IMR-90 (cell line): ENCODE data around the gene SH3BP2.

Source experiments
- MXI1 ChIP-seq: IDR thresholded peaks from 2 replicates; pipeline ENCODE4 v1.6.1; 2012; ENCODE audit warnings: low read depth, mild to moderate bottlenecking, low read length, moderate library complexity, borderline replicate concordance
- POLR2A ChIP-seq: IDR thresholded peaks from 2 replicates; pipeline ENCODE4 v1.6.1; 2012; ENCODE audit warnings: mild to moderate bottlenecking, low read depth, low read length
- RCOR1 ChIP-seq: IDR thresholded peaks from 2 replicates; pipeline ENCODE4 v1.6.1; 2012; ENCODE audit warnings: mild to moderate bottlenecking, low read length, improper control_type of control experiment; ENCODE audit not compliant: insufficient replicate concordance
- SMC3 ChIP-seq: fragments of 150-350 bp; IDR thresholded peaks from 2 replicates; pipeline ENCODE4 v1.6.1; 2016; ENCODE audit warnings: low read depth, mild to moderate bottlenecking, antibody characterized with exemption, low read length, moderate library complexity
- TF ChIP-seq, protein P1 (sequence below): fragments of 150-350 bp; IDR thresholded peaks from 2 replicates; pipeline ENCODE4 v1.6.1; 2017; ENCODE audit warnings: mild to moderate bottlenecking, antibody characterized with exemption, low read length, low read depth
- TF ChIP-seq, protein P2 (sequence below): conservative IDR thresholded peaks from 2 replicates; pipeline ENCODE4 v1.5.1; 2012; ENCODE audit warnings: mild to moderate bottlenecking, low read depth, low read length, improper control_type of control experiment

DNA sequence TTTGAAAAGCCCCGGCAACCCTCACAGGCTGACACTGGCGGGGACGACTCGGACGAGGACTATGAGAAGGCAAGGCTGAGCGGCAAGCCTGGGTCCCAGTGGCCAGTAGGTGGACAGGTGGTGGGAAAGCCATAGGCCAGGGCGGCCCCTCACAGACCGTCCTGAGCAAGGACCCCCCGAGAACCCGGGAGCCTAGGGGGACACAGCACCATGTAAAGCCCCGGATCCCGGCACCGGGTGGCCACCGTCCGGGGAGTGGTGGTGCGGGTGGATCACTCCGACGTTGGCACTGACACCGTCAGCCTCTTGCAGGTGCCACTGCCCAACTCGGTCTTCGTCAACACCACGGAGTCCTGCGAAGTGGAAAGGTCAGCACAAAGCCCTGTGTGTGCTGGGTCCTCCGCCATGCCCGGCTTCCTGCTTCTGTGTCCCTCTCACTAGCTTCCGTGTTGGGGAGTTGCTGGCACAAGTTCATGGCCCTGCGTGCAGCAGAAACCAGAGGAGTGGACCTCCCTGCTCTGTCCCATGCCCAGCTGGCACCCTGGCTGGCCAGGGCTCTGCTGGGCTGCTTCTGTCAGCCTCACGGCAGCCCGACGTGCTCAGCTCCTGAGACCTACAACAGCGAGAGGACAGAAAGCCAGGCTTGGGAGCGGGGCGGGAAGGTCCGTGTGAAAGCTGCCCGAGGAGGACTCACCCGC lies 38.9 kb downstream of the SH3BP2 start:
- TF ChIP-seq, protein P1, sequence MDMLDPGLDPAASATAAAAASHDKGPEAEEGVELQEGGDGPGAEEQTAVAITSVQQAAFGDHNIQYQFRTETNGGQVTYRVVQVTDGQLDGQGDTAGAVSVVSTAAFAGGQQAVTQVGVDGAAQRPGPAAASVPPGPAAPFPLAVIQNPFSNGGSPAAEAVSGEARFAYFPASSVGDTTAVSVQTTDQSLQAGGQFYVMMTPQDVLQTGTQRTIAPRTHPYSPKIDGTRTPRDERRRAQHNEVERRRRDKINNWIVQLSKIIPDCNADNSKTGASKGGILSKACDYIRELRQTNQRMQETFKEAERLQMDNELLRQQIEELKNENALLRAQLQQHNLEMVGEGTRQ = no peak
- TF ChIP-seq, protein P2, sequence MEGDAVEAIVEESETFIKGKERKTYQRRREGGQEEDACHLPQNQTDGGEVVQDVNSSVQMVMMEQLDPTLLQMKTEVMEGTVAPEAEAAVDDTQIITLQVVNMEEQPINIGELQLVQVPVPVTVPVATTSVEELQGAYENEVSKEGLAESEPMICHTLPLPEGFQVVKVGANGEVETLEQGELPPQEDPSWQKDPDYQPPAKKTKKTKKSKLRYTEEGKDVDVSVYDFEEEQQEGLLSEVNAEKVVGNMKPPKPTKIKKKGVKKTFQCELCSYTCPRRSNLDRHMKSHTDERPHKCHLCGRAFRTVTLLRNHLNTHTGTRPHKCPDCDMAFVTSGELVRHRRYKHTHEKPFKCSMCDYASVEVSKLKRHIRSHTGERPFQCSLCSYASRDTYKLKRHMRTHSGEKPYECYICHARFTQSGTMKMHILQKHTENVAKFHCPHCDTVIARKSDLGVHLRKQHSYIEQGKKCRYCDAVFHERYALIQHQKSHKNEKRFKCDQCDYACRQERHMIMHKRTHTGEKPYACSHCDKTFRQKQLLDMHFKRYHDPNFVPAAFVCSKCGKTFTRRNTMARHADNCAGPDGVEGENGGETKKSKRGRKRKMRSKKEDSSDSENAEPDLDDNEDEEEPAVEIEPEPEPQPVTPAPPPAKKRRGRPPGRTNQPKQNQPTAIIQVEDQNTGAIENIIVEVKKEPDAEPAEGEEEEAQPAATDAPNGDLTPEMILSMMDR = no peak
- TF ChIP-seq RCOR1 (no peak), POLR2A (no peak), MXI1 (no peak), SMC3 (no peak)
